HS-5 (cell line): ENCODE data around the gene SPDEF.

ENCODE experiments used
- DNase-seq: peaks from one replicate; pipeline ENCODE4 v3.0.0-alpha.2; 2012; ENCODE audit warnings: low read depth

SPDEF gene

GRCh38 chr6:34556031-34556471 lies at the start of gene SPDEF:
SPDEF (minus strand) TSS chr6:34556329; CDS start chr6:34544455, 11,874 bp downstream.
- no peak for DNase-seq

GRCh38 chr6:34603707-34604106 lies 47.6 kb upstream of the SPDEF start:
- DNase-seq = no peak

GRCh38 chr6:34602318-34603111 lies 46.4 kb upstream of the SPDEF start:
- no peak for DNase-seq

GRCh38 chr6:34601706-34602105 lies 45.6 kb upstream of the SPDEF start:
- no peak for DNase-seq

- DNase-seq = no peak
These were observed 44.7 kb upstream of the SPDEF start for GRCh38 chr6:34600796-34601195.

- no peak for DNase-seq
These were observed 44.0 kb upstream of the SPDEF start for GRCh38 chr6:34600101-34600500.

GRCh38 chr6:34598712-34599111 lies 42.6 kb upstream of the SPDEF start:
- no peak for DNase-seq

GRCh38 chr6:34597605-34598353 lies 41.6 kb upstream of the SPDEF start:
- no peak for DNase-seq

- DNase-seq = no peak
These were observed 40.7 kb upstream of the SPDEF start for GRCh38 chr6:34596798-34597197.

GRCh38 chr6:34595332-34596184 lies 39.4 kb upstream of the SPDEF start:
- DNase-seq = peak; percentile 46

- DNase-seq = no peak
These were observed 37.6 kb upstream of the SPDEF start for GRCh38 chr6:34593701-34594100.

GRCh38 chr6:34592208-34592952 lies 36.3 kb upstream of the SPDEF start:
- DNase-seq = no peak

GRCh38 chr6:34589691-34590090 lies 33.6 kb upstream of the SPDEF start:
- no peak for DNase-seq

- no peak for DNase-seq
These were observed 33.0 kb upstream of the SPDEF start for GRCh38 chr6:34589140-34589539.

GRCh38 chr6:34587851-34588250 lies 31.7 kb upstream of the SPDEF start:
- DNase-seq = no peak

- no peak for DNase-seq
These were observed 31.2 kb upstream of the SPDEF start for GRCh38 chr6:34587325-34587724.

- DNase-seq = no peak
These were observed 30.4 kb upstream of the SPDEF start for GRCh38 chr6:34586327-34587040.

GRCh38 chr6:34585512-34586061 lies 29.5 kb upstream of the SPDEF start:
- no peak for DNase-seq

- DNase-seq = no peak
These were observed 29.0 kb upstream of the SPDEF start for GRCh38 chr6:34585108-34585507.

GRCh38 chr6:34584694-34585093 lies 28.6 kb upstream of the SPDEF start:
- no peak for DNase-seq
